Right lobe of liver (tissue), 4 donors: ENCODE results near the gene TENM4.

Source experiments
- CTCF ChIP-seq, 4 donors: fragments of 200-600 bp in 3 of 4; fragments of 450-650 bp in 1 of 4; IDR thresholded peaks; one replicate each; pipeline versions ENCODE4 v1.5.1 to v1.8.0; 2016 to 2022; ENCODE audit warnings: antibody characterized with exemption in 4 of 4, mild to moderate bottlenecking in 2 of 4
- POLR2A ChIP-seq: fragments of 450-650 bp; IDR thresholded peaks from one replicate; pipeline ENCODE4 v1.6.1; 2017; ENCODE audit warnings: antibody characterized with exemption, mild to moderate bottlenecking
- donor health status: DM: no; HTN: no; CAD: no.
- donor health status: DM: no; HTN: no; CAD: no.
- donor health status: DM: no; HTN: yes; CAD: no.

- TF ChIP-seq CTCF (IDR thresholded peaks at IDR 0.05) (no peak), POLR2A (no peak)
Measured at GRCh38 chr11:78884761-78885160, 556.1 kb downstream of the TENM4 start.
